ENCODE data around the gene INPP5D.
"Not testable (repeated sequence)": the region's sequence is repeated elsewhere in the genome, so short reads cannot be mapped to it uniquely, and the experiment has no call there.

INPP5D gene

DNA sequence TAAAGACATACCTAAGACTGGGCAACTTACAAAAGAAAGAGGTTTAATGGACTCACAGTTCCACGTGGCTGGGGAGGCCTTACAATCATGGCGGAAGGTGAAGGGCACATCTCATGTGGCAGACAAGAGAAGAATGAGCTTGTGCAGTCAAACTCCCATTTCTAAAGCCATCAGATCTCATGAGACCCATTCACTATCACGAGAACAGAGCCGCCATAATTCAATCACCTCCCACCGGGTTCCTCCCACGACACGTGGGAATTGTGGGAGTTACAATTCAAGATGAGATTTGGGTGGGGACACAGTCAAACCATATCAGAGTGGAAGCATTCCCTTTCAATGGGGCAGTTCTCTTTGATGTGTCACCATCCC, 39.7 kb downstream of the INPP5D start:
- DNase-seq = not testable (repeated sequence)

DNA sequence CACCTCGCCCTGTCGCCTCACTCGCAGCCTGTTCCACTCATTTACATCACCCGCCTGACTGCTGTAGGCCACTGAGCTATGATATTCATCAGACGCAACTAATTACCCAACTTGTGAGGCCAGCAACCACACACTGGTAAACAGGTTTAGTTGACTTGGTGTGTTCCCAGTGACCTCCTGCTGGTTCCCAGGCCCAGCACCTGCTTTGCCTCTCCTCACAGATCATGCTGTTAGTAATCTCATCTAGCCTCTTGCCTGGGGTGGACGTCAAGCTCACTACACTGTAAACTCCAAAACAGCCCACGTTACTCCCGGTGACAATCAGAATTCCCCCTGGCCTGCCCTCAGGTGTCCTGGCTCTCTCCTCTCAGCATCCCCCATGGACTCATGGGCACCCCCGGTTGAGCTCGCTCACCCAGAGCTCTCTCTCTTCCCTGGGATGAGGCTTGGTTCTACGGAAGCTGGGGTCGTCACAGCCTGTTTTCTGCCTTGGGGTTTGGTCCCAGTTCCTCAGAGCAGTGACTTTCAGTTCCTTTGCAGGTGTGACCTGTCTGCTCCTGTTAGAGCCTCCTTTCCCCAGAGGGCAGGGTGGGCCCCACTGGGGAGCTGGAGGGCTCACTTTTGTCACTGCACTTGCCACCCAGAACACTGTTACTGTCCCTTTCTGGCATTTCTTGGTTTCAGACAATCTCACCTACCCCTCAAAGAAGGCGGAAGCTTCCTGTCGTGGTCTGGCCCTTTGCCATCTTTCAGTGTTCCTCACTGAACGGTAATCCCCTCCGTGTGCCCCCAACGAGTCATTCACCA, 40.3 kb downstream of the INPP5D start:
- no peak for DNase-seq

DNA sequence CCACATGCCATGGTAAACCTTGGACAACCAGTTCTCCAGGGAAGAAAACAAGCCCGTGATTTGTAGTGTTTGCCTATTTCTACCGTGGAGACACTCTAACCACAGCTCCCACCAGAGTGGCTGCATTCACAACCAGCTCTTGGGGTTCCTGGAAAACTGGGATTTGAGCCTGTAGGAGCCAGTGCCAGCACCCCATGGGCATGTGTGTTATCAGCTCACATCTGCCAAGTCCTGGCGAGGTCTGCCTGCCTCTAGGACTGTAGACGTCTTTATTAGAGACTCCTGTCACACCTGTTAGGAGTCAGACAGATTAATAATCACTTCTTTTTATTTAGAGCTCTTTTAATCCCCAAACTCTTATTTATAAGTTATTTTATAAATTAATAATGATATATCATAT, 41.0 kb downstream of the INPP5D start:
- DNase-seq = no peak

DNA sequence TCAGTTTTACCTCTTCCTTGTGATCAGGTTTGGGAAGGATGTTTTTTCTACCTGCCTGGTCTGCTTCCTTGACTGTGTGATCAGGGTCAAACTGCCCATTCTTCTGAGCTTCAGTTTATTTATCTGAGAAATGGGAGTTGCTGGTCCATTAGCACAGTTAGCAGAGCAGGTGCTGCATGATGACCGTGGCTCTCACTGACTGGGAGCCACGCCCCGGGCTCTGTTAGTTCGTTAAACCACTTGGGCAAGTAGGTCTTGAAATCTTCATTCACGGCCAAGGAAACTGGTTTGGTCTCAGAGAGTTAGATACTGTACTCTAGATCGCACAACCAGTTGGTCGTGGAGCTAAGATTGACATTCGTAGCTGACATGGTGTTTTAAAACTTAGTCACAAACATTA, 41.7 kb downstream of the INPP5D start:
- DNase-seq = no peak

DNA sequence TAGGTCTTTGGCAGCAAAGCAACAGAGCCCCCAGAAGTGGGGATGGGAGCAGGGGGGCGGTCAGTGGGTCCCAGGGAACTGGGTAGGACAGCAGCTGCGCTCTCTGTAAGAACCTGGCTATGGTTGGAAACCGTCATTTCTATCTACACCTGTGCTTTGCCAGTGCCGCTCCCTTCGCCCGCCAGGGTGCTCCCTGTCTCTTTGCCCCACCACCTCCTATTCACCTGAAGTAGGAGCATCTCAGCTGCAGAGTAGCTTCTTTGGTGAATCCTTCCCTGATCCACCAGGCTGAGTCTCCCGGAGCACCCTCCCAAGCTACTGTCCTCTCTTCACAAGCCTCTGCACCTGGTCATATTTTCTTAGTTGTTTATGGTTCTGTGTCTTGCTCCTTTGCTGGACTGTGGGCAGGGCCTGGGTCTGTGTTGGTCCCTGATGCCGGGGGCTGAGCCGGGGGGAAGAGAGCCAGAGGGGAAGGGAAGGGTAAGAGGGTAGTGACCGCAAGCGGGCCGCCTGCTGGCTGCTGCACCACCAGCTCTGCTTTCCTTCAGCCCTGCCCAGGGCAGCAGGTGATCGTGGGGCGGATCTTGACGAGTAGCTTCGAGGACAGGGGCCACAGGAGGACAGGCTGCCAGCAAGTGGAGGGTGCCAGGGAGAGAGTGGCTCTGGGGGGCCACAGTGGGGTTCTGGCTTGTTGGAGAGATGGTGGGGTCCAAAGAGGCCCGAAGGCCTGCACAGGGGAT, 45.2 kb downstream of the INPP5D start:
- DNase-seq = no peak

DNA sequence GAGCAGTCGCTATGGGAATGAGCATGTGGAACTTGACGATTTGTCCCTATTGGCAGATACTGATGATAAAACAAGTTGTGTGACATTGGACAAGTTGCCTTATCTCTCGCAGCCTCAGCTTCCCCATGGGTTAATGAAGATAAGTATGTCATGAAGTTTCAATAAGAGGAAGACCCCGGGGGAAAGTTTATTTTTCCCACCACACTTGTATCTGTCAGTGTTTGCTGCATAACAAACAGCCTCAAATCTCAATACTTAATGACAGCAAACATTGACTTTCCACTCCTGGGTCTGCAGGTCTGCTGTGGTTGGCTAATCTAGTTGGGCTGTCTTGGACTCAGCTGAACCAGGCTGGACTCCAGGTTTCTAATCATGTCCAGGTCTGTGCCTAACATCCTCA, 45.8 kb downstream of the INPP5D start:
- no peak for DNase-seq

DNA sequence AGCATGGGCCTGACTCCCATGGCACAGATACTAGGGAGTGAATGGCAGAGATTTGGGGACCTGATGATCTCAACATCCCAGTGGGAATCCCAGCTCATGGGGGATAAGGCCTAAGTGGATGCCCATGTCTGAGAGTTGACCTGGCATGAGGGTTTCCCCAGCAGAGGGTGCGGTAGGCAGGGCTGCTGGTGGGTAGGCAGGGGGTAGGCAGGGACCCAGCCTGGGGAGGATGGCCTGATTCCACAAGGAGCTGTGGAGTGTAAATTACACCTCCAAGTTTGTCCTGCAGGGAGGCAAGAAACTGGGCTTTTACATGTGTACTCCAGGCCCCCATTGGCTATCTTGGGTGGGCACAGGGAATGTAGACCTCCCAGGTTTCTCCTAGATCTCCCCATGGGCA, 46.9 kb downstream of the INPP5D start:
- no peak for DNase-seq

DNA sequence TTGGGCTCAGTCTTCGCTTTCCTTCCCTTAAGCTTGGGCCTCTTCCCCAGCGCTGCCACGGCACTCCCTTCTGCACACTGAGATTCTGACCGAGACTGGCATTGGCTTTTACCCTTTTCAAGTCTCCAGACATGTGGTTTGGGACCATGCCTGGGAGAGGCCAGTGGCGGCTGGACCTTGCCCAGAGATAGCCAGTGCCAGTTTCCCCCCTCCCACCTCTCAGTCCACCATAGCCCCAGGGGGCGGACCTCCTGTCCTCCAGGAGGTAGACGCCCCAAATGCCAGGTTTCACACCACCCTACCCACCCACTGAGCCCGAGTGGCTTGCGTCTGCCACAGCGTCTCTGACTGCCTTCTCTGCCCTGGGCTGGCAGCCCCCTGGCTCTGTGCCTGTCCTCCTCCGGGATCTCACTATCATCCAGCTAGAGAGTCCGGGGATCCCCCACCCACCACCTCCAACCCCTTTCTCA, 47.7 kb downstream of the INPP5D start:
- DNase-seq = no peak

DNA sequence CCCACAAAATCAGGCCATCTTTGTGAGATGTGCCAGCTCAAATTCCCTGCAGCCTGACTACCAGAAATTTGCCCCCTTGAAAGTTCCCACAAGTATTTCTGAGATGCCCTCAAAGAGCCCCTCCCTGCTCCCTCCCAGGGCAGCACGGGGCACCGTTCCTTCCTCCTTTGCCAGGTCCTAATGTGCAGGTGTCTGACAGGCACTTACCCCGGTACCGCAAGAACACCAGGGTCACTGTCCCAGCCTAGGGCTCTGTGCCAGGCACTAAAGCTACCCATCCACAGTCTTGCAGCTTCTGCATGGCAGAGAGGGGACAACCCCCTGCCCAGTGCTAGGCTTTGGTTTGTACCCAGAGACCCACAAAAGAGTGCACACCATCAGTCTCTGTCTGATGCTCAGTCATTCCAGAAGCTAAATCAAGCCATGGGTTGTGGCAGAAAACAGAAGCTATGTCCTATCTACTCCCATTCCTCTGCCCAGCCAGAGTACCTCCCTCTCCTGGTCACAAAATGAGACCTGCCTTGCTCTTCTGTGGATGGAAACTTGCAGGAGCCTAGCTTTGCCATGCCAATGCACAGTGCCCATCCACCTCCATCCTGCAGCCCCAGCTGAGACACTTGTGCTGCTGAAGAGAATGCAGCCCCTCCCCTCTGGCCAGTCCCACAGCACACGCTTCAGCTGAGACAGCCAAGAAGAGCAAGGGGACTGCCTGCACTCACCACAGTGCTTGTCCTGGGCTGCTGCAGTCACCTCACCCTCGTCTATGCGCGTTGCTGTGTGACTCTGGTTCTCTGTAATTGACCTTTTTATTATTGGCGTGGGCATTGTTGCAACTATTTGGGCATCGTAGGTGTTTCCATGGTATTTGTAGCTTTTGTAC, 48.7 kb downstream of the INPP5D start:
- no peak for DNase-seq

DNA sequence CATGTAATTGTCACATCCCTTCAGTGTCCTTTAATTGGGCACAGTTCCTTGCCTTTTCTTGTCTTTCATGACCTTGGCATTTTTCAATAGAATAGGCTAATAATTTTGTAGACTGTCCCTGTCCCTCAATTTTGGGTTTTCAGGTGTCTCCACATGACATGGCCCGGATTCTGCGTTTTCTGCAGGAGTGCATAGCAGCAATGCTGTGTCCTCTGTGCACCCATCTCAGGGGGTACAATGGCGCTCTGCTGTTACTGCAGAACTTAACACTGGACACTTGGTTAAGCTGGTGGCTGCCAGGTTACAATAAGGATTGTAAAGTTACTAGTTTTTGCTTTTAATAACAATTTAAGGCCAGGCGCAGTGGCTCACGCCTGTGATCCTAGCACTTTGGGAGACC, 51.3 kb downstream of the INPP5D start:
- no peak for DNase-seq

DNA sequence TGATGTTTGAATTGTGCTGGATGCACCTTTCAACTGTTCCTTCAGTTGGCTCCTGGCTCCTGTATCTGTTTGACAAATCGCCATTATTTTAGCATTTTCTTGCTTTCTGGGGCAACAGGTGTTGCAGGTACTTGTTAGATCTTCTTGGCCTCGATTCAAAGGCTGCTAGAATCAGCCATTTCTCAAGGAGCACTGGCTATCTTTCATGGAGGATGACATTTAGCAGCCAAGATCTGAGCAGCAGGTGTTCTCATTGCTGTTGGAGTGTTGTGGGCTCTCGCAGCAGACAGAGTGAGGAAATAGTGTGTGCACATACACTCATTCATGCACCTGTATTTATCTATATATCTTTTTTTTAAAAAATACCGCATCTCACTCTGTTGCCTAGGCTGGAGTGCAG, 52.2 kb downstream of the INPP5D start:
- DNase-seq = no peak

DNA sequence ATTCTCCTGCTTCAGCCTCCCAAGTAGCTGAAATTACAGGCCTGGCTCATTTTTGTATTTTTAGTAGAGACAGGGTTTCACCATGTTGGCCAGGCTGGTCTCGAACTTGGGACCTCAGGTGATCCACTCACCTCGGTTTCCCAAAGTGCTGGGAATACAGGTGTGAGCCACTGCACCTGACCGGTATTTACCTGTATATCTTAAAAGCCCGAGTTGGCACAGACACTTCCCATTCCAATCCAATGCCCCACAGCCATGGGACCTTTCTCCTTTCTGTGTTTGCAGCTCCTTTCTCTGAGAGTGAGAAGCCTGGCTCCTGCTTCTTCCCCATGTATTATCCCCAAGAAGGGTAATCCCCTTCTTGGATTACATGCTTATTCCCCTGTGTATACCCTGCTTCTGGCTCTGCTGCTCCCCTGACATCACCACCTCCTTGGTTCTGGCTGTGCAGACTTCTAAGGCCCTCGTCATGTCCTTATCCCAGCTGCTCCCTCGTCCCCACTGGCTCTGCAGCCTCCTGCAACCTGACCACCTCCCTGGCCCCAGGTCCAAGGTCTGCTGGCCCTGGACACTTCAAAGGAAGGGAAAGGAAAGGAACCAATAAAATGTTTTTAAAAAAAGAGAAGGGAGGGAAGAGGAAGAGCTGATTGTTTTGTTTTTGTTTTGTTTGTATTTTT, 52.8 kb downstream of the INPP5D start:
- no peak for DNase-seq

DNA sequence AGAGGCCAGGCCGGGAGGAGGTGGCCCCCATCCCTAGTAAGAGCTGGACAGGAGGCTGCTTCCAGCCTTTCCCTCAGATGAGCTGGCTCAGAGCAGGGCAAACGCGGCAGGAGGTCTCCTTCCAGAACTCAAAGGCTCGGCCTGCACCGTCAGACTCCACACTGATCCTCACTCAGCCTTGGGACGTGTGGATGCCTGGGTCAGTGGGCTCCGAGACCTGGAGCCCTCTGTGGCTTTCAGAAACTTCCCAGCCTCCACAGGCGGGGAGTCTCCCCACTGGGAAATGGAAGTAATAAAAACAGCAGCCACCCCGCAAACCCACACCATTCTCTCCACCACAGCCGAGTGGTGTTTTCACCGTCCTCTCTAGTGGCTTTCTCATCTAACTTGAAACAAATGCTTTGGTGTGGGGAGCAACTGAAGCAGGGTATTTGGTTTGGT, 54.3 kb downstream of the INPP5D start:
- DNase-seq = no peak

DNA sequence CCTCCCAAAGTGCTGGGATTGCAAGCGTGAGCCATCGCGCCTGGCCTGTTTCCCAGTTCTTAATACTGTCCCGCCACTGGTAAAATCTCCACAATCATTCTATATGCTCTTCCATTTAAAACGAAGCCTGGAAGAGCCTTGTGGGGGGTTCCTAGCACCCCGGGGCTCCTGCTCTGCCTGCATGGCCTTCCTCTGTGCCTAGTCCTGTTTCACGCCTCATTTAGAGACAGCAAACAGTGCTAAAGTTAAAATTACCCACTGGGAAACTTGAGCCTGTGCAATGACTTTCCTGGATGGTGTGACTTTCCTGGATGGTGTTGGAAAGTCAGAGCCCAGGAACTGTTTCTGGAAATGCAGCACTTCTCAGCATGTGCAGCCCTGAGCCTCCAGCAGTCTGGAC, 55.0 kb downstream of the INPP5D start:
- DNase-seq = no peak

DNA sequence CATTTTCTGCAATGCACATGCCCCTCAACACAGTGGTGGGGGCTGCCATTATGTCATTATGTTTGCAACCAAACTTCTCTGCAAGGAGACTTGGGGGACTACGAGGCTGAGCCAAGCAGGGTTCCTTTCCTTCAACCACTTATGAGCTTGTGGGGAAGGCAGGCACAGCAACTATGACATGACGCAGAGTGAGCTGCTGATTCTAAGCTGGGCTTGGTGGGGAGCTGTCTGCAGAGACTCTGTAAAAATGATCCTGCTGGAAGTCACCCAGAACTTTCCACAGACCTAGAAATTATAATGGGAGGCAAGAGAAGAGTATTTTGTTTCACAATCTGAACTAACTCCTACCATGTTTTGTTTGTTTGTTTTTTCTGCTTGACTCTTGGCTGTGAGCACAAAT, 55.6 kb downstream of the INPP5D start:
- no peak for DNase-seq

DNA sequence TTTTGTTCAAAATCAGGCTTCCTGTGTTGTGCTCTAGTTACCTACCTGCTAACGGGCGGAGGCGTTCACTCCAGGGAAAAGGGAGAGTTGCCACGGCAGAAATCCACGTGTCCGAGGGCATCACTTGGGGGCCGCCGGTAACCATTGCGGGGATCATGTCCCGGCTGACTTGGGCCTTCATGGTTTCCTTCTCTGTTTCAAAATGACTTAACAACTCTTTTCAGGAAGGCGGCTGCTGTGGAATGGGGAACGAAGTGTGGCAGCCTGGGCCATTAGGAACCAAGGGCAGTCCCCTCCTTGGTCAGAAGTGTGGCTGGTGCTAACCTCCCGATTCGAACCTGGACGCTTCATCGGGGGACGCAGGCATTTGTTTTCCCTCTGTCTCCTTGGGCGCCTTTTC, 56.8 kb downstream of the INPP5D start:
- DNase-seq = no peak

DNA sequence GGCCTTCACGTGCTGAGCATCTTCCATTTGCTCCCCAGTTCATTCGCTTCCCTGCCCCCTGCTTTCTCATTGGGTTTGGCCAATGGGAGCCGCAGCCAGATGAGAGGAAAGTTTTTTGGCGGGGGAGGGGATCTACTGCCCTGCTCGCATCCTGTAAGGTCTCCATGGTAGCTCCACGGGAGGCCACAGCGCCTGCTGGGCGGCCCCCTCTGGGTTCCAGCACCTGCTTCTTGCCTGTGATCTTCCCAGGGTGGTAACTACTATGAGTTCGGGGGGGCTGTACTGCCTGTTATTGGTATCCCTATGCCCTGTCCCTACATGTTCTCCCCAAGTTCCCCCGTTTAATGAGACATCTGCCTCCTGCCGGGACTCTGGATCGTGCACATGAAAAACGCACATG, 57.2 kb downstream of the INPP5D start:
- no peak for DNase-seq

DNA sequence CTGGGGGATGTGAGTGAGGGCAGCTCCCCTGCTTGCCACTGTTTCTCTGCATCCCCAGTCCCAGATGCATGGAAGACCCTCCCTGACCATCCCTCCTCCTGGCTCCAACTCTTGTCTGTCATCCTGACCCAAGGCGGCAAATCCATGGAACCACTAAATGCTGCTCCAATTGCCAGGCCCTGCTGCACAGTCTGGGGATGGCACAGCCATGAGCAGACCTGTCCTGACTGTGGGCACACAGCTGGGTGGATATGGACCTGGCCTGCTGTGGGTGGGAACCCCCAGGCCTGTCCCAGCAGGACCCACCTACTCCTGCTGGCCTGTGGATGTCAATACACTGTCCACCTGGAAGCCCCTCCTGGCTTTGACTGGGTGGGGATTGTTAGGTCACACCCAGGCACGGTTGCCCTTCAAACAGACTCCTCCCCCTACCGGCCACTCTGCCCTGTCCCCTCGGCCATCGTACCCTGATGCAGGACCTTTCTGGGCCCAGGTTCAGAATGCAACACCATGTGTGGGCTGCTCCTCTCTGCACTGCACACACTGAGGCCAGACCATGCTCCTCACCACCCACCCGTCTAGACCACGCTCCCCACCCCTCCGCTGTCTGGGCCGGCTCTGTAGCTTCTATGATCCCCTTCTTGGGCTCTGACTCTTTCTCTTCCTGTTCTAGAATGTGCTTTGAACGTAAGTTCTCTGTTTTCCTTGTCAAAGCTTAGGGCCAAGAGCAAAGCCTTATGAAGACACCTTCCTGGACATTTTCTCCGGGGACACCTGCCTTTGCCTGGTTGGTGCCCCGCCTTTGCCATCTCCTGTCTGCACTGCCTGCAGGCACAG, 57.9 kb downstream of the INPP5D start:
- DNase-seq = no peak

DNA sequence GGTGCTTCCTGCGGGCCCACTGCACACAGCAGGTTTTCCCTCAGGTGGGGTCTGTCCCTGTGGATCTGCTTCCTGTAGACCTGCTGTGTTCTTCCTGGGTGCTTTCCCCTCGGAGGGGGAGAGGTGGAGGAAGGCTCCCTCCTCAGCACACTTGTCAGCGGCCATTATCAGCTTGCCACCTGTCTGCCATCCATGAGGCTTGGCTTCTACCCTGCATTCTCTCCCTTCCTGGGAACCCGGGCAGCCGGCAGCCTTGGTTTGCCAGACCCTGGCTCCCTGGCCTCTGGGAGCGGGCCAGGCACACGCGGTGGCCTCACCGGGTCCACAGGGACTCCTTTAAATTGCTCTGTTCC, 58.5 kb downstream of the INPP5D start:
- no peak for DNase-seq

DNA sequence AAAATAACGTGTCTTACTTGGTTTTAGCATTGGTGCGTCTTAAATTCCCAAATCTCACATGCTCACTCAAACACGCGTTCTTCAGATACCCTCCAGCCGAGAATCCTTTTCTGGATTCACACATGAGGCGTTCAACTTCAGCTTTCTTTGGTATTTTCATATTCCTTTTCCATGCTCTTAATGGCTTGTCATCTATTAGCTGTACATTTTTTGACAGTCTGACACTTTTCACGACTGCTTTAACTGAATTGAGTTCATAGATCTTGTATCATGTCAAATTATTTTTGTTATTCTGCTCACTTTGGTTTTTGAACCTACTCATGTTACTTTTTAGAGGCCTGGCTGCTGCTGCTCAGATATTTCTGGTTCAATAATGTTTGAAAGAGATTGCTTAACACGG, 59.0 kb downstream of the INPP5D start:
- DNase-seq = no peak

DNA sequence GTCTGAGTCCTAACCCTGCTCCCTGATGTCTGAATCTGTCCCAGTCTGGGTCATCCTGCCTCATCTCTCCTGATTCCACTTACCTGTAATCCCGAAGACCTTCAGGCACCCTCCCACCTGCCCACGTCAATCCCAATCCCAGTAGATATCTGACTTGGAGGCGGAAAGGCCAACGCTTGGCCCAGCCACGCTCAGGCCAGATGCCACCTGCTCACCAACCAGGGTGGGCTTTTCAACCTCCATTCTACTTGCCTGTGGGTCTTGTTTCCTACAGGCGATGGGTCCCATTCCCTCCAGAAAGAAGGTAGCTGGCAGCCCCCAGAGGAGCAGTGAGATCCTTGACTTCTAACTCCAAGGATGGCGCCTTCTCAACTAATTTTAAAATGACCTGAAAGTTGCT, 59.7 kb downstream of the INPP5D start:
- no peak for DNase-seq

DNA sequence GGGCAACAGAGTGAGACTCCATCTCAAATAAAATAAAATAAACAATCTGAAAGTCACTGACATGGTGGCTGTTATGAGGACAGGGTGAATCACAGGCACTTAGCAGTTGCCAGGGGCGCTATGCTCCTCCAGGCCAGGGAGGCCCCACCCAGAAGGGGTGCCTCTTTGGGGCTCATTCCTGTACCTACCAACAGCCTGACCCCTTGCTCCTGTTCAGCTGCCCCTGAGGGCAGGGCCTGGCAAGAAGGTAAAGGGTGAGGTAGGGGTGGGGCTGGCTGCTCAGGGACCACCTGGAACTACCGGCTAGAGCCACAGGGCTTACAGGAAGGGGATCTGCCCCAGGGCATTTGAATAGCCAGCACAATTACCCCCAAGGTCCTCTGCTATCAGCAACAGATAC, 60.3 kb downstream of the INPP5D start:
- DNase-seq = no peak
